RPMI7951 (cell line): ENCODE results near the gene VGLL4. TPM values are rescaled to one million over a fixed set of nuclear protein-coding genes. Genes with fewer than 3 reads are reported as not detected.

Experiments
- DNase-seq: peaks from one replicate; pipeline ENCODE4 v3.0.0-alpha.2; 2012; ENCODE audit warnings: low read depth
- total RNA-seq: library from RNA; depleted of rRNA; stranded (reverse); fragments of >200 nt; shearing (Covaris generic); gene quantifications from 2 replicates; pipeline ENCODE4 v1.2.3, GENCODE V29; 2014

VGLL4 gene
- total RNA-seq, 1 experiment from 2014 or later, result 56.8 TPM

DNA sequence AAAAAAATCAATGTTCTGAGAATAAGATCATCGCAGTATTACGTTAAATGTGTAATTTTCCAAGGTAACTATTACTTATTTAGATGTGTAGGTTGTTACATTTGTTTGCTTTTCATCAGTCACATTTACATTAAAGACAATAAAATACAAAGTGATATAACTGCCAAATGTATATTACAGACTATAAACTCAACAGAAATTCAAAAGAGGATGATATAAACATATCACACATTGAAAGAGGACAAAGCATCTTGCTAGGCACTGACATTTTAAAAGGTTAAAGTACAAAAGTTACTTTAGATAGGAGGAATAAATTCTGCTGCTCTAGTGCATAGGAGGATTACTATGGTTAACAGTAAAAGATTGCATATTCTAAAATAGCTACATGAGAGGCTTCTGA lies 16.1 kb downstream of the VGLL4 start:
- no peak for DNase-seq

DNA sequence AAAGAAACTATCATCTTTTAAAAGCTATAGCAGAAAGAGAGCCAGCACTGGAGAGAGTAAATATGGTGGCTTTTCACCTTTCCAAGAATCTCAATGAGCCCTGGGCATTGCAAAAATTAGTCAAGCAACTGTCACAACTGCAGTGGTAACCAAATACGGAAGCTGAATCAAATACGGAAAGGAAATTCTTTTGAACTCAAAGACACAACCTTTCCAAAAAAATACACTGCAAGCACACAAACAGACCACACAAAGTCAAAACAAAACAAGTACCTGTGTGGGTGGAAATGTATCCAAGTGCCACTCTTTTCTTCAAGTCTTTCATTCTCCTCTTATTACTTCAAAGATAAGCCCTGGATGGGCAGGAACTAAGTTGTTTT lies 17.6 kb downstream of the VGLL4 start:
- DNase-seq, result no peak

DNA sequence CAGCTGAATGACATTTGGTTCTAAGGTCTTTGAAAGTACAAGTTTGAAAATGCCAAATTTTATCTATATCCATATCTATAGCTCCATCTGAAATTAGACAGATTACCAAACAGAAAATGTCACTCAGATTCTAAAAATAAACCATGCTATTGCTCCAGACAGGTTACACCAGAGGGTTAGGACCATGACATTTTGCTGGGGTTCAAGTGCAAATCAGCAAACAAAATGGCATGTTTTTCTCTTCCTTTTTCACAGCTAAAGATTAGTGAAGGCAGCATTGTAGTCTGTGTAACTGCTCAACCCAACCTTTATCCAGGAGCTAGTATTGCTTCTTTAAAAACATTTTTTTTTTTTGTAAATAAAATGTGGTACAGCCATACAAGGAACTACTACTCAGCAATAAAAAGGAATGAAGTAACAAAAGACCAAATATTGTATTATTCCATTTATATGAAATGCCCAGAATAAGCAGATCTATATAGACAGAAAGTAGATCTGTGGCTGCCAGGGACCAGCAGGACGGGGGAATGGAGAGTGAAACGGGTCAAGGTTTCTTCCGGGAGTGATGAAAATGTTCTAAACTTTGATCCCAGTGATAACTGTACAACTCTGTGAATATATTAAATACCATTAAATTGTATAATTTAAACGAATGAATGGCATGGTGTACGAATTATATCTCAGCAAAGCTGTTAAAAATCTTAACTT lies 18.2 kb downstream of the VGLL4 start:
- DNase-seq, result no peak

DNA sequence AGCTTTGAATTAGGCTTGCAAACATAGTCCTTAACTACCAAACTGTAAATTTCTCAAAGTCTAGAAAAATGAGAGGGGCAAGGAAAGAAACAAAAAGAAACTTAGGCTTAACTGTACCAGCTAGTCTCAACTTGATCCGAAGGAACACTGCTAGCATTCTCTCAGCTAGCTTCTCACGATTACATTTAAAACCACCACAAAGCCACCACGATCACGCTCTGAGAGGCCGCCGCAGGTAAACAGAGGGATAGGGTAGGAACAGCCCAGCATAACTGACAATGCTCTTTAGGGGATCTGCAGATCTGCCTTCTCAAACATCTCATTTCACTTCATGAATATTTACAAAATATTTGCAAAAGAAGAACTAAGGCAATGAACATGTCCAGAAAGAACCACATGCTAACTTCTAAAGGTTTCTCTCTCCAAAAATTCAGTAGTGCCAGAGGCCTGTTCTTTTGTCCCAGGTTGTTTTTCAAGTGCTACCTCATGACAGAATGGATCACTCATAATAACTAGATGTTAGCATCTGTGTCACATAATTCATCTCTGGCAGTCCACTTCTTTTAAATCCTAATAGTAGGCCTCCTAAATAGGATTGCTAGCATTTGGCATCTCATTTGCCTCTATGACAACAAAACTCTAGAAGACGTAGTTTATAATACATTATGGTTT lies 18.9 kb downstream of the VGLL4 start:
- no peak for DNase-seq

DNA sequence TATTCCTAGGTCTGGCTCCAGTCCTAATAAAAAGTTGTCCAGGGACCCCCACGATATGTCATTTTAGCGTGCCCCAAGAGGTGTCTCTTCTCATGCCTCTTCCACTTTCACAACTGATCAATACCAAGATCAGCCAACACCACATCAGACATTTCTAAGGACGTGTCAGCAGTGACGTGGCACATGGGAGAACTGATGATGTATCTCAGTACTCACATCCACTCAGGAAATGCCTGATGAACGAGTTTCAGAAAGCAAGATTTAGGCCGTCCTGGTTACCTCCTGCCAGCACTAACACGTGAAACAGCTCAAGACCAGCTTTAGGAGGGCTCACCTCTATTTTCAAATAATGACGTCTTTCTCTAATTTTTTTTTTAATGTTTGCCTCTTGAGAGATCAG lies 19.6 kb downstream of the VGLL4 start:
- DNase-seq, result no peak

DNA sequence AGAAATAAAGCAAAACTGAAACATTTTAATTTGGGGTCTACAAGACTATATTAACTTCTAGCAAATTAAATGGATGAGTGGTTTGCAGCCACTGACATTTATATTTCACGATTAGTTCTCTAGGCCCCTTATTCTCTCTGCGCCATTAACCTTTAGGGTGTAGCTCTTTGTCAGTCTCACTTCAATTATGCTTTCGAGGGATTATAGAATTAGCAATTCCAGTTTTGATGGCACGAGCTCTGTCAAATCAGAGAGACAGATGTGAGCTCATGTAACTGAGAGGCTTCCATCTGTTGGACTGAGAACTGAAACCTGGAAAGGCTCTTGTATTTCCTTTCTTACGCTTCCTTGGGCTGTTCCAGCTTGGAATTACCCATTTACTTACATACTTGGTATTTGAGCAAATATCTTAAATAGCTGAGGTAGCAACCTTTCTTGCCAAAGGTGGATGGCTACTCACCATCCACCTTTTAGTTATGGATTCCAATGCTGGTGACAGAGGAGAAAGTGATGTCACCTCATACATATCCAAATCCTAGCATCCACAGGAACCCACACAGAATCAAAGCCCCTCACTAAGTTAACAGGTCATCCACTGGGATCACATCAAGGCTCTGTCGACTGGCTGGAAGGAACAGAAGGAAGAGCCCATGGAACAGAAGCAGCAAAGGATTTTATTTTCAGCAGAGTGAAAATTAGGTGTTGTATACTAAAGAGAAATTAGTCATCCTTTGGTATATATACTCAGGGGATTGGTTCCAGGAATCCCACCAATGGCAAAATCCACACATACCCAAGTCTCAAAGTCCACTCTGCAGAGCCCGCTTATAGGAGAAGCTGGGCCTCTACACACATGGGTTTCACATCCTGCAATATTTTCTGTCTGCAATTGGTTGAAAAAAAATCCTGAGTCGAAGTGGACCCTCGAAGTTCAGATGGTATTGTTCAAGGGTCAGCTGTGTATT lies 20.8 kb downstream of the VGLL4 start:
- DNase-seq, result no peak

DNA sequence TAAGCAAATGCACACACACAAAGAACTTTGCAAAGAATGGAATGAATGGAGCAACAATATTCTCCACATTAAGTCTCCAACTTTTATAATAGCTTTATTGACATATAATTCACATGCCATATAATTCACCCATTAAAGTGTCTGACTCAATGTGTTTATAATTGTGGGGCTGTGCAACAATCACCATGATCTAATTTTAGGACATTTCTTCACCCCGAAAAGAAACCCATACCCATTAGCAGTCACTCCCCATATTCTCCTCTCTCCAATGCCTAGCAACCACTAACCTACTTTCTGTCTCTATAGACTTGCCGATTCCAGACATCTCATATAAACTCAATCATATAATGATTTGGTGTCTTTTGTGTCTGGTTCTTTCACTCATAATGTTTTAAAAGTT lies 22.6 kb downstream of the VGLL4 start:
- DNase-seq, result no peak

DNA sequence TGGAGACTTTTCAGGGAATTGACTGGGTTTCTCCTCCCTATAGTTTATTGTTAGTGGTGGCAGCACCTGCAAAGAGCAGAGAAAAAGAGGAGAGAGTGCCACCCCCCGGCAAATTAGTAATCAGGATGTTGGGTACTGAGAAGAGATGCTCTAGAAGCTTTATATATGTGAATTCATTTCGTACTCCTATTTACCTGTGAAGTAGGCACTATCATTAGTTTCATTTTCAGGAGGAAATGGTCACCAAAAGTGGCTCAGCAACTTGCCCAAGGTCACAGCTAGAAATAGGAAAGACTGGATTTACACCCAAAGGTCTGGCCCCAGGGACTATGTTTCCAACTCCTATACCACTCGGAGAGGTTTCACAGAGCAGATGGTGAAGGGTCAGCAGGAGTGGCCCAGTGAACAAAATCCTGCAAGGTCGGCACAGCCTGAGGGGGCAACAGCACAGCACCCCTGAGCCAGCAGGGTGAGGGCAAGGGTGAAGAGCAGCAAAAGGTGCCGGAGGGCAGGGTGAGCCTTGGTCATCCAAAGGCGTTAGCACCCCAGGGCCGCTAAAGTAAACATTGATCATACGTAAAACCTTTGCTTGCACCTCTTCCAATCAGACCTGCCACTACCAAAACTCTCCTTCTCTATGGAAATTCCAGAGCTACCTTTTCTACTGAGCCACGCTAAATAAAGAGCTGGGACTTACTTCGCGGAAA lies 23.6 kb downstream of the VGLL4 start:
- no peak for DNase-seq

DNA sequence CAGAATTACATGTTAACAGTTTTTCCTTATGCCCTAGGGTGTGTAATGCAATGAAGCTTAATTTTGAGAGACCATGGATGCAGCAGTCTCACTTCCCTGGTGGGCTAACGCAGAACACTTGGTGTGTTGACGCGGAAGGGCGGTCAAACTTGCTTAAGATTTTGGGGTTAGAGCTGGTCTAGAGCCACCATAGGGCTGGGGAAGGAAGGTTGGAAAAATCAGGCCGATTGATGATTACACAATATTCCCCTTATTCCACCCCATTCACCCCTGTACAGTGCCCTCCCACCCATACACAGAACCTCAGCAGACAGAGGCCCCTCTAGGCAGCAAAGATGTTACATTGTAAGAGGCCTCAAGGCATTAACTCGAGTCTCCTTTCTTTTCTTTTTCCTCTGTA lies 24.3 kb downstream of the VGLL4 start:
- DNase-seq, result no peak

DNA sequence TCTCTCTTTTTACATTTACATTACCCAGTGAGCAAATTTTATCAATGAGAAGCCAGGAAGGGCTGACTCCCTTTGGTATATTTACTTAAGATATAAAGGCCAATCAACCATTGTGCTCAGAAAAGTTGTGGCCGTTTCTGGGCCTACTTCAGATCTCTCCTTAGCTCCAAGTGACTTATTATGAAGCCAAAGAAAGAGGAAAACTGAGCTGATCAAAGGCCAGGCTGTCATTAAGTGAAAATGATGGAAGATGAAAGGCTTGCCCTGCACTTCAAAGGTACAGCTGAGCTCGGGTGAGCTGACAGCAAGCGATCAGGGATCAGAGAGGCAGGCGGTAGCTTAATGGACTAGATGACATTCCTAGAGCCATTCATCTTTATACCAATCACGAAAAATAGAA lies 24.8 kb downstream of the VGLL4 start:
- DNase-seq, result no peak

DNA sequence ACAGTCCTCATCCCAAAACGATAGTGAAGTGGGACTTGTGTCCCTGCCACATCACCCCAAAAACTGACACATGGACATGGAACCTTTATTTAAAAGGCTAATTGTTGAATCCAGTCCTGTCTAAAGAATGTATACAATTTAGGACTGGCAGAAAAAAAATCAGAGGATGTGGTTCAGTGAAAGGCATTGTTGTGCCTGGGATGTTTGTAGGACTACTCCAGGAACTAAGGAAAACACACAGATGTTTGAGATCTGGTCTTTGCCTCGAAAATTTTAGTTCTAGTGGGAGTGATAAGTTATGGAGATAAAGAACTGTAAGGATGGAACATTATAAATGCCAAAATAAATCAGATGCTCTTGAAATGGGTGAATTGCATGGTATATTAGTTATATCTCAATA lies 27.2 kb downstream of the VGLL4 start:
- DNase-seq, result no peak

DNA sequence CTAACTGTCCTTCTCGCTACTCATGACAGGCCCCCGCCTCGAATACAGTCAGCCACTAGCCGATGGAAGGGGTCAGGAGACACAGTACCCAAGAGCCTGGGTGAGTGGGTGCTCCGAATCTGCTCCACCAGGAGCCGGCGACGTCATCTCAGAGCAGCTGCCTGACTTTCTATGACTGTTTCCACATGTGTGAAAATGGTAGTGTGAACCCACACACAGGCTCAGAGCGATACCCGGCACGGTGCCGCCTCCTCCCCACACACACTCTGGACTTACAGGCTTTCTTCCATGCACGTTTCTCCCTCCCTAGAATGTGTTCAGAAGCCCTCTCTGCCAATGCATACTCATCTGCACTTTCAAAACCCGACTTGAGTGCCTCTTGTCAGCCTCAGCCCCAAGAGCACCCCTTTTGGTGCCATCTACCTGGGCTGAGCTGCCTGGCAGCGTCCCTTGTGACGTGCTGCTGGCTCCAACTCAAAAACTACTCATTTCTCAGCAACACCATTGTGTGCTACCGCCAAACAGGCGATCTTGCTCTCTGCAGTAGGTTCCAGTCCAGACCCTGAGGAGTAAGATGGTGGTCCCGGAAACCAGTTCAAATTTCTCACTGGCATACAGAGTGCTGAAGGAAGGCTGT lies 29.7 kb downstream of the VGLL4 start:
- DNase-seq, result no peak

DNA sequence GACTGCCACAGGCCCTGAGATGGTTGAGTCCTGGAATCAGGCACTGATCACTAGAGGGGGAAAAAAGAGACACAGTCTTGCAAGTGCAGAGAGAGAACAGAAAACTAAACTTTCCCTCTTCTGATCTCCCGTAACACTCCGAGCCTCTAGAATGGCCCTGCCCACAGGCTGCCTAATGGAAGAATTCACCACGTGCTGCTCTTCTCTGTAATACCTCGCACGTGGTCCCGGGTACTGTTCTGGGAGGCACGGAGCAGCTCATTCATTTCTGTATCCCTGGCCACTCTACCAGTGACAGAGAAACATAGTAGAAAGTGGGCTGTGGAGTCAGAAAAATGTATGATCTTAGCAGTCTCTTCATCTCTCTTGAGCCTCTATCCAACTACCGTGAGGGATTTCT lies 30.4 kb downstream of the VGLL4 start:
- DNase-seq, result no peak

DNA sequence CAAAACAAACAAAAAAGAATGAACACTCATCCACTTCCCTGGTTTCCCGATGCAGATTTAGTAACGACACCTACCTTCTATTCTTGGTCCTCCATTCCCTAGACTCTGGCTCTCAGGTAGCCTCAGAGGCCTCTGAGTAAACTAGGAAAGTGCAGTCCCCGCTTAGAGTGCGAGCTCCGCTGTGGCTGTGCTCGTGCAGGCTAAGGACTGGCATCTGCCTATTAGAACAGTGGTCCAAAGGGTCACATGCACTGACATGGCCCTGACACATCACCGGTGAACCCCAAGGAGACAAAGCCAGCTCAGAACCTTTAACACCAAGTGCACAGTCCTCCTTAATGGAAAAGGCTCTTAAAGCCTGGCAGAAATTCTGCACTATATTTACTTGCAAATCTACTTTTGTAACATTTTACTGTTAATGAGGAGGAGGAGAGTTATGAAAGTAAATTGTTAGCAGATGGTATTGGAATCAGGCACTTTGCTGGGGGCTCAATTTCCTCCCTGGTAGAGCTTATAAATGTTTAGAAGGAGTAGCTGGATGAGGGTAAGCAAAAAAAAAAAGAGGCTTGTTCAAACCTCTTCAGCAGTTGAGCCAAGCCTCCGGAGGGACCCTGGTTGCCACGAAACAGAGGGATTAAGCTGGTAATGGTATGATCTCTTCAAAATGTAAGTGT lies 31.1 kb downstream of the VGLL4 start:
- no peak for DNase-seq

DNA sequence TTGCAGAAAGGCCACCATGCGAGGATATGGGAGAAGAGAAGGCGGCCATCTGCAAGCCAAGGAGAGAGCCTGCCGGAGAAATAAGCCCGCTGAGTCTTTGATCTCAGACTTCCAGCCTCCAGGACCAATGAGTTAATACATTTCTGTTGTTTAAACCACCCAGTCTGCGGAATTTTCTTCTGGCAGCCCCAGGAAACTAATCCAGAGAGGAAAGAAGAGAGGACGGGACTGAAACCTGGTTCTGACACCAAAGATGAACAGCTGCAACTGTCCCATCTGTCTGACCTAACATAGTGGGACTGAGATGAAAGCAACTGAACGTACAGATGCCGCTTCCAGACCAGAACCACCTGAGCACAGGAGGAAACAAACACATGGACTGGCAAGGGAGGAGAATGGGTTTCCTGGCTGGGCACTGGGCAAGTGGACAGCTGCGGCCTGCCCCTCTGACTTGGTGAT lies 32.3 kb downstream of the VGLL4 start:
- DNase-seq, result no peak

DNA sequence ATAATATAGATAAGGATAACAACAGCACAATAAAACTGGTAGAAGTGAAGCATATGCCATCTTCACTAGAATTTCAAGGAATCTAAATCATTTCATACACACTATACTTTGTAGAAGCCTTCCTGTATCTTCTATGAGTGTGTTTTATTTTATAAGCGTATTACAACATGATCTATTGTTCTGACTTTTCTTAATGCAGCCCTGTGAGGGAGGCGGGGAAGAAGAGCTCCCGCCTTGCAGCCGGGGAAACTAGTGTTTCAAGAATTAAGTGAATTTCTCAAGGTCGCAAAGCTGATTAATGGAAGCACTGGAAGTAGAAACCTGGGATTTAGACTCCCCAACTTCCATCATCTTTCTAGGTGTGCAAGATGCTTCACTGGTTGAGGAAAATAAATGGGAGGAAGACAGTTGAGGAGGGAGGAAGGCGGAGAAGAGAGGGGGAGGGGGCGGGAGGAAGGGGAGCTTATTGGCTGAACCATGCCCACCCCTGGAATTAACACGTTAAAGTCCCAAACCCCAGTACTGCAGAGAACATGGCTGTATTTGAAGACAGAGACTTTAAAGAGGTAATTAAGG lies 32.9 kb downstream of the VGLL4 start:
- no peak for DNase-seq

DNA sequence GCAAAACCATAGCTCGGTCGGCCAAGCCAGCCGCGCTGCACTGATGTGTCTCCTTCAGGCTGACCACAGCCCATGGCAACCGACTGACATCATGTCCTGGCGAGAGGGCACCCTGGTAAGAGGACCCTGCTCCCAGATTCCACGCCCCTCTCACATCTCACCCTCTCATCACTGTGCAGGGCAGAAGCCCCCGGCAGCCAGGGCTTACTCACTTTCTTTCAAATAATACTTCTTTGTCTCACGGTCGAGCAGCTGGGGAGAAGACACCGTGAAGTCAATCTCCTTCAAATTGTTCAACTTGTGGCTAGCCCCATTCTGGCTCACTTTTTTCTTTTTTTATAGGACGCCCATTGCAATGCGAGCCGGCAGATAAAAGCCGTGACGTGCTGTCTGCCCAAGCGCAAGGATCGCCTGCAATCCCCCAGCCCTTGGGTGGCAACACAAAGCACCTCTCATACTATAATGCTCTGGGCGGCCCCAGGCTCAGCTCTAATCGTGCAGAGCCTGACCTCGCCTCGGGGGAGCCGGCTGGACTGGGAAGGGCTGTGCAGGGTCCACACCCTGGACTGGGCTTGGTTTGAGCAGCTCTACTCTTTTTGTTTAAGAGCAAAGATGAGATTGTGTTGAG lies 33.6 kb downstream of the VGLL4 start:
- DNase-seq, result peak; percentile 93

DNA sequence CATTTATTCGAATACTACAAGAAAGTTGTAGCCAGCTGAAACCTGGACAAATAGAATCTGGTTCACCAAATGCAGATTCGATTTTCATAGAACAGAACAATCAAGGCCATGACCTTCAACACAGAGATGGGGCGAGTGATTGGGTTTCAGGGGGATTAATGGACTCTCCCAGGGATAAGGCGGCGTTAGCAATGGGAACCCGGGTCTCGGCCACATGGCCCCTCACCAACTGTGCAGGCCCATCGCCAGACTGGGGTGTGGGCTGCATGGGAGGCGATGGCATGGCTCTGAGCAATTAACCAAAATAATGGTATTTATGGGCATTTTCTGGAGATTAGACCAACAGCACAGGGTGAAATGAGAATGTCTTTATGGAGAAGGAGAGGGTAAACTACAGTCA lies 34.2 kb downstream of the VGLL4 start:
- no peak for DNase-seq

DNA sequence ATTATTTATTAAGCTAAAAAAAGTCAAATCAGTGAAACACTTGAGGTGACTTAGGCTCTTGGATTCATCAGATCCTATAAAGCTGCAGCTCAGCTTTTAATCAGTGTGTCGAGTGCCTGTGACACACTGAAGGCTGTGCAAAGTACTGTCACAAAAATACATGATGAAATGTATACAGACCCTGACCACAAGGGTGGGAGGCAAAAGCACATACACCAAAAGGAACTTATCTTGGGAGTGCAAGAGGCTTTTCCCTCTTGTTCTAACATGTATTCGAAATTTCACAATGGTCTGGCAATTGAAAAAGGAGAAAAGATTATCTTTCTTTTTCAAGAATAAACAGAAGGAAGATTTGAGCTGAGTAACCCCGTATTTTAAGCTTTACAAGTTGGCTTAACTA lies 35.9 kb downstream of the VGLL4 start:
- no peak for DNase-seq

DNA sequence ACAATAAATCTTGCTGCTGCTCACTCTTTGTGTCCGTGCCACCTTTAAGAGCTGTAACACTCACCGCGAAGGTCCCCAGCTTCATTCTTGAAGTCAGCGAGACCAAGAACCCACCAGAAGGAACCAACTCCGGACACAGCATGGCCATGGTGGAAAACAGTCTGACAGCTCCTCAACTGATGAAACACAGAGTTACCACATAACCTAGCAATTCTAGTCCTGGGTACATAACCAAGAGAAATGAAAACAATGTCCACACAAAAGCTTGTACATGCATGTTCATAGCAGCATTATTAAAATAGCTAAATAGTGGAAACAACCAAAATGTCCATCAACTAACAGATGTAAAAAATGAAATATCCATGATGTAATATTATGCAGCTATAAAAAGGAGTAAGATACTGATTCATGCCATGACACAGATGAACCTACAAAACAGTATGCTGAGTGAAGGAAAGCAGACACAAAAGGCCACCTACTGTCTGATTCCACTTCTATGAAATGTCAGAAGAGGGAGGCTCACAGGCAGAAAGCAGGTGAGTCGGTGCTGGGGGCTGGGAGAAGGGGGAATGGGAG lies 36.8 kb downstream of the VGLL4 start:
- DNase-seq, result no peak
